H1 (cell line): Measurements from ENCODE around the gene NRIP2. TPM values are rescaled to one million over a fixed set of nuclear protein-coding genes. Genes with fewer than 3 reads are reported as not detected.

Experiments used
- CTCF ChIA-PET: fragments of 300-600 bp; sonication (Branson Sonifier 250); formaldehyde crosslinking; loops from one replicate; lab custom pipeline; 2021; ENCODE audit not compliant: partially characterized antibody; lab: Charles Lee
- POLR2A ChIA-PET: fragments of 300-600 bp; sonication (Branson Sonifier 250); formaldehyde crosslinking; loops from one replicate; lab custom pipeline; 2021; ENCODE audit warnings: inconsistent platforms; ENCODE audit not compliant: partially characterized antibody; lab: Charles Lee
- DNase-seq, 2 experiments: peaks; one replicate each; pipeline versions ENCODE4 v3.0.0 to v3.0.0-alpha.2; 2010 to 2022; ENCODE audit warnings: low spot score in 2 of 2, low read depth in 1 of 2, mixed read lengths in 1 of 2
- FAIRE-seq: peaks from 2 replicates; lab custom pipeline; 2011; peaks lifted over from hg19 to GRCh38; lab: Jason Lieb, UNC
- H2AFZ ChIP-seq: 2 replicates; pipeline ENCODE4 v1.8.1; 2012; ENCODE audit warnings: low read length, inconsistent platforms
- H2AK5ac ChIP-seq: 2 replicates; pipeline ENCODE4 v1.6.1; 2013; ENCODE audit warnings: low read depth, low read length
- H2BK120ac ChIP-seq: replicated peaks from 2 replicates; pipeline ENCODE3; 2013; ENCODE audit warnings: low read depth, low read length, inconsistent platforms
- H2BK12ac ChIP-seq: 2 replicates; pipeline ENCODE4 v1.6.1; 2013; ENCODE audit warnings: low read depth, low read length
- H2BK15ac ChIP-seq: 2 replicates; pipeline ENCODE4 v1.6.1; 2013; ENCODE audit warnings: low read length
- H2BK20ac ChIP-seq: 2 replicates; pipeline ENCODE4 v1.6.1; 2013; ENCODE audit warnings: low read length
- H2BK5ac ChIP-seq: 2 replicates; pipeline ENCODE4 v1.6.1; 2013; ENCODE audit warnings: low read depth, low read length
- H3K14ac ChIP-seq: 2 replicates; pipeline ENCODE4 v1.6.1; 2013; ENCODE audit warnings: inconsistent platforms; ENCODE audit not compliant: insufficient read length
- H3K18ac ChIP-seq: 2 replicates; pipeline ENCODE4 v1.6.1; 2013; ENCODE audit warnings: low read length; ENCODE audit errors: extremely low read depth
- H3K23ac ChIP-seq: 2 replicates; pipeline ENCODE4 v1.6.1; 2013; ENCODE audit warnings: inconsistent platforms; ENCODE audit not compliant: insufficient read length
- H3K23me2 ChIP-seq: 2 replicates; pipeline ENCODE4 v1.6.1; 2013; ENCODE audit warnings: low read depth, low read length
- H3K27ac ChIP-seq: 2 replicates; pipeline ENCODE4 v1.6.1; 2011; ENCODE audit warnings: low read depth, low read length, inconsistent platforms
- H3K27me3 ChIP-seq, 4 experiments: replicated peaks in 1 of 4; 1 replicate in 1 of 4; 2 replicates in 3 of 4; pipeline versions ENCODE4 v1.6.1 to v1.8.1; 2011 to 2013; ENCODE audit warnings: low read length in 3 of 4, mild to moderate bottlenecking in 3 of 4, inconsistent platforms in 2 of 4, mixed read lengths in 2 of 4, moderate library complexity in 1 of 4; ENCODE audit not compliant: control insufficient read depth in 3 of 4, insufficient read depth in 3 of 4; ENCODE audit errors: extremely low read depth in 1 of 4
- H3K36me3 ChIP-seq, 4 experiments: 2 replicates each; pipeline versions ENCODE4 v1.6.1 to v1.8.1; 2011 to 2013; ENCODE audit warnings: mild to moderate bottlenecking in 4 of 4, low read length in 3 of 4, moderate library complexity in 2 of 4, control low read depth in 1 of 4, inconsistent platforms in 1 of 4; ENCODE audit not compliant: insufficient read depth in 4 of 4, control insufficient read depth in 2 of 4
- H3K4ac ChIP-seq: replicated peaks from 2 replicates; pipeline ENCODE3; 2013; ENCODE audit warnings: low read length, low read depth, mixed read lengths, inconsistent platforms; ENCODE audit not compliant: insufficient read length
- H3K4me1 ChIP-seq, 4 experiments: replicated peaks in 1 of 4; 1 replicate in 1 of 4; 2 replicates in 3 of 4; pipeline versions ENCODE4 v1.6.1 to v1.8.1; 2011 to 2013; ENCODE audit warnings: low read length in 3 of 4, inconsistent platforms in 2 of 4, mixed read lengths in 1 of 4; ENCODE audit not compliant: insufficient read depth in 4 of 4, control insufficient read depth in 3 of 4
- H3K4me2 ChIP-seq, 2 experiments: 2 replicates each; pipeline versions ENCODE4 v1.6.1 to v1.8.1; 2011 to 2013; ENCODE audit warnings: low read depth in 2 of 2, low read length in 2 of 2, control low read depth in 1 of 2, inconsistent platforms in 1 of 2, mild to moderate bottlenecking in 1 of 2; ENCODE audit not compliant: insufficient read depth in 1 of 2
- H3K4me3 ChIP-seq, 4 experiments: fragments of 200-600, 300-600 bp in 1 of 4; sonication (generic), shearing (Covaris generic), sonication (Bioruptor Twin) in 1 of 4; 2 replicates each; pipeline versions ENCODE4 v1.5.1 to v1.8.1; 2011 to 2016; ENCODE audit warnings: low read length in 4 of 4, low read depth in 3 of 4, control low read depth in 2 of 4, inconsistent platforms in 2 of 4, mild to moderate bottlenecking in 2 of 4, mixed read lengths in 1 of 4, moderate library complexity in 1 of 4; ENCODE audit not compliant: insufficient read depth in 2 of 4; ENCODE audit errors: extremely low read depth in 1 of 4
- H3K56ac ChIP-seq: replicated peaks from 2 replicates; pipeline ENCODE3; 2013; ENCODE audit warnings: low read depth, mild to moderate bottlenecking, mixed read lengths, low read length, inconsistent platforms; ENCODE audit not compliant: insufficient read length
- H3K79me1 ChIP-seq: 2 replicates; pipeline ENCODE4 v1.6.1; 2013; ENCODE audit warnings: low read depth, low read length, control low read depth
- H3K79me2 ChIP-seq, 2 experiments: 2 replicates each; pipeline versions ENCODE4 v1.6.1 to v1.8.1; 2012 to 2013; ENCODE audit warnings: low read length in 2 of 2, mild to moderate bottlenecking in 2 of 2, inconsistent platforms in 1 of 2; ENCODE audit not compliant: insufficient read depth in 2 of 2, control insufficient read depth in 1 of 2
- H3K9ac ChIP-seq, 4 experiments: replicated peaks in 1 of 4; 1 replicate in 1 of 4; 2 replicates in 3 of 4; pipeline versions ENCODE4 v1.6.1 to v1.8.1; 2011 to 2013; ENCODE audit warnings: low read depth in 3 of 4, low read length in 3 of 4, control low read depth in 2 of 4, mild to moderate bottlenecking in 2 of 4, moderate library complexity in 2 of 4, inconsistent platforms in 1 of 4; ENCODE audit errors: extremely low read depth in 1 of 4
- H3K9me3 ChIP-seq, 2 experiments: 2 replicates each; pipeline versions ENCODE4 v1.6.1 to v1.8.1; 2012 to 2013; ENCODE audit warnings: mild to moderate bottlenecking in 2 of 2, moderate library complexity in 2 of 2, control low read depth in 1 of 2, inconsistent platforms in 1 of 2, low read depth in 1 of 2, low read length in 1 of 2, mixed read lengths in 1 of 2; ENCODE audit not compliant: insufficient read depth in 2 of 2
- H4K20me1 ChIP-seq, 2 experiments: replicated peaks in 1 of 2; 2 replicates each; pipeline versions ENCODE3 to v1.8.1; 2011 to 2013; ENCODE audit warnings: inconsistent platforms in 2 of 2, low read length in 2 of 2, mild to moderate bottlenecking in 1 of 2; ENCODE audit not compliant: insufficient read depth in 2 of 2, control insufficient read depth in 1 of 2
- H4K5ac ChIP-seq: 2 replicates; pipeline ENCODE4 v1.6.1; 2013; ENCODE audit warnings: low read length, low read depth, mixed read lengths, inconsistent platforms; ENCODE audit not compliant: insufficient read length
- H4K8ac ChIP-seq: 2 replicates; pipeline ENCODE4 v1.8.0; 2013; ENCODE audit warnings: mild to moderate bottlenecking, moderate library complexity, low read length, inconsistent platforms; ENCODE audit not compliant: insufficient read depth; ENCODE audit errors: extremely low read depth
- H4K91ac ChIP-seq: replicated peaks from 2 replicates; pipeline ENCODE3; 2013; ENCODE audit warnings: low read length, mixed read lengths, inconsistent platforms; ENCODE audit not compliant: insufficient read length
- TAF7 ChIP-seq: optimal IDR thresholded peaks from 2 replicates; pipeline ENCODE3; 2011; ENCODE audit warnings: low read depth, mild to moderate bottlenecking, inconsistent platforms, low read length, moderate library complexity, borderline replicate concordance
- WGBS, 2 experiments: shearing (Covaris generic) in 1 of 2; methylation state at CpG; one replicate each; pipeline versions ENCODE4 v1.1.6 to v1.1.7; 2013 to 2015; ENCODE audit warnings: low lambda C conversion rate in 2 of 2, mixed read lengths in 2 of 2, inconsistent platforms in 1 of 2, low coverage in 1 of 2, missing lambda C conversion rate in 1 of 2; ENCODE audit not compliant: insufficient replicate concordance in 2 of 2, insufficient coverage in 1 of 2, insufficient read length in 1 of 2; ENCODE audit errors: extremely low coverage in 1 of 2, missing lambda C conversion rate in 1 of 2; 5-methylcytosine and 5-hydroxymethylcytosine counted together
- polyA plus RNA-seq, 7 experiments: library from polyadenylated mRNA; depleted of rRNA in 3 of 7; stranded (reverse) in 5 of 7; unstranded in 2 of 7; fragments of >200 nt in 5 of 7; fragments of 200-250 nt in 2 of 7; gene quantifications; 1 replicate in 5 of 7; 2 replicates in 1 of 7; 4 replicates in 1 of 7; pipeline versions ENCODE4 v1.2.1 to v1.2.3, GENCODE V29; 2011 to 2013; ENCODE audit warnings: missing spikeins in 2 of 7, mixed read lengths in 2 of 7
- total RNA-seq: library from RNA; stranded (reverse); fragmentation: NEBNext Ultra II Directional; extraction: Animal tissue kit (Norgen Biotek cat#: 25700); gene quantifications from 2 replicates; pipeline ENCODE4 v1.2.1, GENCODE V29; 2021

The NRIP2 gene
- total and polyA plus RNA-seq, 2 of the 8 experiments (the other 6 are each of a cell fraction or from before 2014, with no cell fraction given) = 0.06 TPM; not detected in 1

- WGBS, 2 experiments = 96% methylated on average over 9 of the region's 9 CpGs; no CpG with 5 or more reads in 1 of the 2 experiments
- Histone ChIP-seq H2BK20ac (no peak overlapping the region), H3K27ac (no peak overlapping the region), H3K18ac (no peak overlapping the region), H2AFZ (no peak overlapping the region), H4K8ac (no peak overlapping the region), H3K4me1 (no peaks in the 10 kb centered on the region), H4K91ac (no peak overlapping the region), H3K56ac (no peak overlapping the region), H3K23me2 (no peaks in the 10 kb centered on the region), H3K23ac (no peak overlapping the region), H2BK5ac (no peak overlapping the region), H3K27me3 (no peaks in the 10 kb centered on the region), H4K20me1 (peaks cover 0 to 7% of the 10 kb centered on the region in 2 experiments), H2BK120ac (no peak overlapping the region), H2AK5ac (no peak overlapping the region), H3K4me3 (no peak overlapping the region), H4K5ac (no peak overlapping the region), H3K79me1 (no peaks in the 10 kb centered on the region), H3K36me3 (peaks cover 36 to 82% (median 66%) of the 10 kb centered on the region in 4 experiments), H3K4ac (no peak overlapping the region), H3K9ac (no peak overlapping the region), H3K79me2 (no peaks in the 10 kb centered on the region), H3K14ac (no peak overlapping the region), H2BK12ac (no peak overlapping the region), H3K9me3 (no peaks in the 10 kb centered on the region), H3K4me2 (no peak overlapping the region), H2BK15ac (no peak overlapping the region)
- ChIA-PET CTCF (interaction anchor here (0.6 to 4.0 kb wide), 9 partner anchors 8 to 178 kb away, joined by 3 to 20 read pairs (median 4); partner anchors contain the start of genes FOXM1 and RHNO1), POLR2A (interaction anchor here (0.7 to 2.3 kb wide), 10 partner anchors 10 to 237 kb away, joined by 3 to 7 read pairs (median 3); partner anchors contain the start of genes FOXM1 and RHNO1)
- FAIRE-seq (no peak), DNase-seq (no peak)
- no peak for TF ChIP-seq TAF7
Measured at GRCh38 chr12:2864198-2864597, 29.4 kb upstream of the NRIP2 start.
